ENCODE results near the gene CASZ1. TPM values are rescaled to one million over a fixed set of nuclear protein-coding genes. Genes with fewer than 3 reads are reported as not detected.

The CASZ1 gene
- total RNA-seq, 1 donor from 2014 or later: 57.8 TPM

DNA sequence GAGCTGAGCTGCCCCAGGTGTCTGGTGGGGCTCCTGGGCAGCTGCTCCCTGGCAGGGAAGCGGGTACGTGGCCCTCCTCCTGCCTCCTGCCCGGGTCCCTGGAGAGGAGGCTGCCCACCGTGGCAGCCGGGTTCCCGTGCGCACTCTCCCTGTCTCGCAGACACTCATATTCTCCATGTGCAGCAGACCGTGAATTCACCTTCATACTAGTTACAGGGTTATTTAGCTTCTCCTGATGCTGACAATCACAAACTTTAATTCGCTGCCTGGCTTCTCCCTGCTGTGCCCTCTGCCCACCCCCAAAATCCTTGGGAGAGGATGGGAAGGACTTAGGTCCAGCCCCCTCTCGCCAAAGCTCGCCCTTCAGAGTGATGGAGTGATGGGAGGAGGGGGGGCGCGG lies 95.3 kb downstream of the CASZ1 start:
- DNase-seq (no peak), ATAC-seq (no peak)
- intact Hi-C loops (cut with micrococcal nuclease): no loop called here

DNA sequence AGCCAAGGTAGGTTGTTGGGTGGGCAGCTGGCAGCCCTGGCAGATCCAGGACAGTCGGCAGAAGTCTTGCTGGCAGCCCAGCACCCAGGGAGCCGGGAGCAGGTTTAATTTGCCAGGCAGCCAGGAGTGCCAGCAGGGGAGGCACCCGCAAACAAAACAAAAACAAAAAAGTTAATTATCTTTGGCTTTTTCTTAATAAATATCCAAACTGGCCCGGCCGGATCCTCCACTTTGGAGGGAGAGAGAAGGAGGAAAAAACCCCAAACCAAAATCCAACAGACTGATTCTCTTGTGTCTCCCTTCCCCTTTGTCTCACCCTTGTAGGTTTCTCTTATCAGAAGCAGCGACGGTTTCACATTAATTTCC lies 97.0 kb downstream of the CASZ1 start:
- no peak for ATAC-seq
- DNase-seq: no peak
- intact Hi-C loops (cut with micrococcal nuclease): no loop called here

DNA sequence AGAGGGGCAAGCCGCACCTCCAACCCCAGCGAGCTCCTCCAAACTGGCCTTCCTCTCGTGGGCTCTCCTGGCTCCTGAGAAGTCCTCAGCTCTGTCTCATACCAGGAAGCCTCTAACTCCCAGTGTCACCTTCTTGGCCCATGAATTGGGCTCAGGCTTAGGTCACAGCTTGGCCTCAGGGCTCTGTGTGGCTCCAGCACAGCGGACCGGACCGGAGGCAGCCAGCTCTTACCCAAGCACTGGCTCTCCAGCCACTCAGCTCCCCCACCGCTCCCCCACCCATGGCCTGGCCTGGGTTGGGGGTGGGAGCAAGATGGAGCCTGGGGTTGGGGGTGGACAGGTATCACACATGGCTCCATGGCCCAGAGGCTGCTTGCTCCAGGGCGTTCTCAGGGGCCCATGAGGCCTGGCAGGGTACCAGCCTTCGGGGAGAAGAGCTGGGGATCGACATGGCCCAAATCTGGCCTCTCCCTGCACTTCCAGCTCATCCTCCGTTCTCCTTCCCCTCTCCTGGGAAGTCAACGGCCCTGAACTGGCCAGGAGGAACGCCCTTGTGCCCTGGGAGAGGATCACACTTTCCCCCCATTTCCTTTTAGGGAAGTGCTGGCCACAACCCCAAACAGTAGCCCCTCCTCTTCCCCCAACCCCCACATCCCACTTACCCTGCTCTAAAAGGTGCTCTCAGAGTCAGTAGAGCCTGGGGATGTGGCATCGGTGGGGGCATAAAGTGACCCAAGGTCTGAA lies 97.5 kb downstream of the CASZ1 start:
- intact Hi-C loops (cut with micrococcal nuclease): no loop called here
- DNase-seq (no peak), ATAC-seq (no peak)

DNA sequence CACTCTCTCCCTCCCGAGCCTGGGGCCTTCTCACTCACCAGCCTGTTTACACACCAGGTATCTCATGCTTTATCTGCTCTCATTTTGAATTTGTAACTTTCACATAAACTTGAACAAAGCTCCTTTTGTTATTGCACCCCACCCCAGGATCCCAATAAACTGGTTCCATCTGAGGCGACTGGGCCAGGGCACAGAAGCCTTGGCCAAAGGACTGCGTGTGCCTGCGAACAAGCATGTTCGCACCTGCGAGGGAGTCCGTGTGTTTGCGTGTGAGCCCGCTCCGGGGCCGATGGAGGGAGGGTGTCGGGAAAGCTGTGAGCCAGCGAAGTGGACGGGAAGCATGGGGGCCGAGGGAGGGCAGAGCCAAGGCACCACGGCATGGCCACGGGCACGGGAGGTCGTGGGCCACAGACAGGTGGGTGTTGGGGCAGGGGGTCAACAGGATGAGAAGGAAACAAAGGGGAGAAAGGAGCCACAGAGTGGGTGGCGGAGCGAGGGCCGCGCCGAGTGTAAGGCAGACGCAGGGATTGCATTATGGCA lies 98.8 kb downstream of the CASZ1 start:
- DNase-seq: no peak
- intact Hi-C loops (cut with micrococcal nuclease): no loop called here
- no peak for ATAC-seq

DNA sequence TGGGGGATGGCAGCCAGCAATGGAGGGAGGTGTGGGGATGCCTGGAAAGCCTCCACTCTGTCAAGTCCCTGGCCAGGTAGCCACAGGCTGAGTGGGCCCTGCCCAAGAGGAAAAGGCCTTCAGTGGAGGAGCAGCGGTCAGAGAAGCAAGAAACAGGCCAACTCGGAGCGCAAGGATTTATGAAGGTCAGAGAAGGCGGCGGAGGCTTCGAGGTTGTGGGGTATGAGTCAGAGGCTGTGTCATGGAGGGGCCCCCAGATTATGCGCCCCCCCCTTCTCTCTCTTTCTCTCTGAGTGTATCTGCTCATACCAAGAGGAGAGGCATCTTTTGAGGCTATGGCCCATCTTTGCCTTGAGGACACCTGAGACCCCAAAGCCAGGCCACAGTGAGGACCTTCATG lies 99.5 kb downstream of the CASZ1 start:
- intact Hi-C loops (cut with micrococcal nuclease): no loop called here
- ATAC-seq: no peak
- no peak for DNase-seq

DNA sequence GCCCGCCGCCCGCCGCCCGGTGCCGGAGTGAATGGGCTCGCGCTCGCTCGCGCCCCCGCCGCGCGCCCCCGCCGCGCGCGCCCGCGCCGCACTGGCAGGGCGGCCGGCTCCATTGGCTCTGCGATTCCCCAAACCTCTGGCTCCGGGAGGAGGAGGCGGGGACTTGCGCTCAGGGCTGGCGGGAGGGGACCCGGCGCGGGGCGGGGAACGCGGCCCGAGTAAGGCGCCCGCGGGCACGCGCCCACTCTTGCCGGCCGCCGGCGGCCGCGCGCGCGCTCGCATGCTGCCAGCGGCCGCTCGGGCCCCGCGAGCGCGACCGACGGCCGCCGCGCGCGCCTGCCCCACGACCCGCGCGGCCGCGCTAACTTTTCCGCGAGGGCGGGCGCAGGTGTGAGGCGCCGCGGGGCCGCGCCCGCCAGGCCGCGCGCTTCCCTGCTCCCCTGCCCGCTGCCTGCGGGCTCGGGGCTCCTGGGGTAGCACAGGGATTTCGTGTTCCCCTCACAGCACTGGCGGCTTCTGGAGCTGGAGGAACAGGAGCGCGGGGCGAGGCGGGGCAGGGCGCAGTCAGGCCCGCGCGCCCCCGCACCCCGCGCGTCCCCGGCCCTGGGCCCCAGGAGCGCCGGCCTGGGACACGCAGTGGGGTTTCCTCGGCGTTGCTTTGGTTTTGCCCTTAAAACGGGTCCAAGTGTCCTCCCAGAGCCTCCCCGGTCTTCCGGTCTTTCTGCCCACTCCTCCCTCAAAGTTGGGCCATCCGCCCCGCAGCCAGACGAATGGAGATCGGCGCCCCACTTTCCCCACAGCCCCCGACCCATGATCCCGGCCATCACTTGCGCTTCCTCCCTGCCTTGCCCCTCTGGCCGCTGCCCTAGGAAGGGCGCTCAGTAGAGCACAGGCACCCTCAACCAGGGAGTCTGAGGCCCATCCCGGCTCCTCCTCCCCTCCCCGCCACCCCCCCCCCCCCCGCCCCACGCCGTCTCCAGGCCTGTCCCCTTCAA lies 101.5 kb downstream of the CASZ1 start:
- DNase-seq: peak; percentile 95
- intact Hi-C loops (cut with micrococcal nuclease): no loop called here
- peak; percentile 76 for ATAC-seq

DNA sequence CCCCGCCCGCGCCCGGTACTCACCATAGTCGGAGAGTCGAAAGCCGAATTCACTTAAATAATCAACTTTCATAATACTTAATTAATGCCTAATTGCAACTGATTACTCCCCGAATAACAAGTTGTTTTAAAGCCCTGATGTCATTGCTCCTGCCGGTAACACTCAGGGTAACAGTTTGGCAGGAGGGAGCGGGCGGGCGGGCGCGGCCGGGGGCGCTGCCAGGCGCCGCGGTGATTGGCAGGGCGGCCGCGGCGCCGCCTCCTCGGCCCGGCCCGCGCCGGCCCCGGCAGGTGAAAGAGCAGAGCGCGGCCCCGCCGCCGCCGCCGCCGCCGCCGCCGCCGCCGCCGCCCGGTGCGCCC lies 102.2 kb downstream of the CASZ1 start:
- ATAC-seq (peak; percentile 32), DNase-seq (no peak)
- intact Hi-C loops (cut with micrococcal nuclease): no loop called here

DNA sequence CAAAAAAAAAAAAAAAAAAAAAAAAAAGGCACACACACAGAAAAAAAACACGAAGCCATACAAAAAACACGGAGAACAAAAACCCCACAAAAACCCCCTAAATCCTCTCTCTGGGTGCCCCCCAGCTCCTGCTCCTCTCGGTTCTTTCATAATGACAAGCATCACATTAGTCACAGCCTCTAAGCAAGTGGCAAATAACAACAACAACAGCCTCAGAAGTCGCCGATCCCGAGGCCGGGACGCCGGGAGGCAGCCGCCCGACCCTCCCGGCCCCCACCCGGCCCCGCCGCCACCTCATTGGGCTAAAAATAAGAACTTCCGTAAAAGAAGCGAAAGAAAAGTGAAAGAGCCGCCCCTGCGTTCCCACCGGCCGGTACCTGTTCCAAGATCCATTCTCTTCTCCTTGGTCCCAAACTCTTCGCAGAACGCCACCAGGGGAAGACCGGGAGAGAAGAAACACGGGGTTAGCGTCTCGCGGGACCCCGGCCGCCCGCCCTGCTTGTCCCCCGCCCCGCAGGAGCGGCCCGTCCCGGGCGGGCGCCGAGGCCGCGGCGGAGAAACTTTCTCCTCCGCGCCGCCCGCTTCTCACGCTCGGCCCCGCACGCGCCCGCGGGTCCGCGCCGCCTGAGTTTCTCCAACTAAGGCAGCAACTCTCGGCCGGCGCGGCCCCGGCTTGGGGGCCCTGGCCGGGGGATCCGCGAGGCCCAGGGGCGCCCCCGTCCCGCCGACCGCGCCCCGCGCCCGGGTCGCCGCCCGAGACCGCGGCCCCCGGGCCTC lies 102.8 kb downstream of the CASZ1 start:
- peak; percentile 56 for DNase-seq
- no peak for ATAC-seq
- intact Hi-C loops (cut with micrococcal nuclease): no loop called here

DNA sequence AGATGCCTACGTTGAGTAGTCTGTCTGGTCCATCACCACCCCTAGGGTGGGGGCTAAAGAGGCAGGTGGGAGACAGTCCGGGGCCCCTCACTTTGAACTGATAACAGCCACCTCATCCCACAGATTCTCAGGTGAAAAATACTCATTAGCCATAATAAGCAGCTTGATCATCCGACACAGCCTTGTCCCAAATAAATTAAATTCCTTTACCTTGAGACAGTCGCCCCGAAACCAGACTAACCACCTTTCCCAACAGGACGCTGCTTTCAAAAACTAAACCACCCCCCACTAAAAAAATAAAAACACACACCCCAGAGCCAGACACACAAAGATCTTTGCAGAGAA lies 103.3 kb downstream of the CASZ1 start:
- DNase-seq (no peak), ATAC-seq (no peak)
- intact Hi-C loops (cut with micrococcal nuclease): no loop called here

DNA sequence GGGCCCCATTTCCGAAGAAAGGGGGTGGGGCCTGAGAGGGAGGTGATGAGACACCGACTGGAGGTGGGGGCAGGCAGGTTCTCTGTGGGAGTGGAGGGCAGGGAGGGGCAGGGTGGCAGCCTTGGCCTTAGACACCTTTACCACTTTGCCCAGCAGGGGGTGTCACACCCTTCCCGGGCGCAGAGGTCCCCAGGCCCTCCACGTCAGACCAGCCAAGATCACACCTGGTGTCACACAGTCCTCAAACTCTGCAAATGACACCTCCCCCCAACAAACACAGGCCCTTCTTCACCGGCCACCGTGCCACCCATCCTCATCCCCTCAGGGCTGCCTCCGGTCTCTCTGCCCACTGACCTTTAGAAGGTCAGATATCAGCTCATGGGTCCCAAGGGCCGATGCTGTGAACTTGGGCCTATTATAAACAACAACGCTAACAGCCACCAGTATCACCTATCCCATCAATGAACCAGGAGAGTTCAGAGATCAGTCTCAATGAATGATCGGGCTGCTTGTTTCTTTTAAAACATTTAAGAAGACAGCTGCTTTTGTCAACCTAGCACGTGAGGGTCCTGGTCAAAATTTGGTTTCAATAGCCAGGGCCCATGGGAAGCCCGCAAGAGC lies 103.9 kb downstream of the CASZ1 start:
- ATAC-seq (peak; percentile 31), DNase-seq (no peak)
- intact Hi-C loops (cut with micrococcal nuclease): no loop called here

DNA sequence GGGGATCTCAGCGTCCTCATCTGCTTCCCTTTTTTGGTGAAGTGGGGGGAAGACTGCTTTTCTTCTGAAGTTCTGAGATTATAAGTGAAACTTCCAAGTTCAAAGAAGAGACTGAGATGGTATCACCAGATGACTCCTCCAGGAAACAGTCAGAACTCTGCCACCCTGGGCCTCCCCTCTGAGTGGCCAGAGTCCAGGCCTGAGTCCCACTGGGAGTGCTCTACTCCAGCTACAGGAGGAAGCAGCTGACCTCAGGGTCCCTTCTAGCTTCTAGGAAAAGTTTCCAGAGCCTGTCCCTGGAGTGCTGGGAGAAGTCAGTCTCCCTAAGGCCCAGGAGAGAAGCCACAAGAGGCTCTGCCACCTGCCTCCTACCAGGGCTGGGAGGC lies 104.7 kb downstream of the CASZ1 start:
- intact Hi-C loops (cut with micrococcal nuclease): no loop called here
- DNase-seq: no peak
- no peak for ATAC-seq

DNA sequence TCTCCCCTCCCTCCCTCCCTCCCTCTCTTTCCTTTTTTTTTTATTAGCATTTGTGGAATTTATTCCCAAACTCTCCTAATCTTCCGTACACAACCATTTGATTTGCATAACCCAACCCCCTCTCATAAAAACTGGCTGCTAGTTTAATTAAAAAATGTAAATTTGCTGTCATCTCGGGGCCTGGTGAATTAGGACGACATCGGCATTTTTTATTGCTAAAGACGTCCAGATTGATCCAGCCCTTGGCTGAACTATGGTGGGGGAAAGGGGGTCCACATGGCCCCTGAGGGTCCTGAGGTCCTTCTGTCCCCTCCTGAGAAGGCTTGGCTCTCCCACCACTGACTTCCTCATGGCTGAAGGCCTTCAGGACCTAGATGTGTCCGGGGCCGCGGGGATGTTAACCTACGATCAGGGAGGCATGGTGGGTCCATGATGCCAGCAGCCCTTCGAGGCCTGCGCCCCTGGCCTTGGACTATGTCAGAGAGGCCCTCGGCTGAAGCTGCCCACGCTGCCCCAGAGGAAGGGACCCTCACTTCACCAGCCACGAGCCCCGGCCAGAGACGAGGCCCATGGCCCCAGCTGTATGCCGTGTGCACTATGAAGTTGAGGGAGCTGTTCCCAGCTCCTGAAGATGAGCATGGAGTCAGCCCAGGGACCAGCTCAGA lies 105.2 kb downstream of the CASZ1 start:
- intact Hi-C loops (cut with micrococcal nuclease): no loop called here
- ATAC-seq (no peak), DNase-seq (no peak)

DNA sequence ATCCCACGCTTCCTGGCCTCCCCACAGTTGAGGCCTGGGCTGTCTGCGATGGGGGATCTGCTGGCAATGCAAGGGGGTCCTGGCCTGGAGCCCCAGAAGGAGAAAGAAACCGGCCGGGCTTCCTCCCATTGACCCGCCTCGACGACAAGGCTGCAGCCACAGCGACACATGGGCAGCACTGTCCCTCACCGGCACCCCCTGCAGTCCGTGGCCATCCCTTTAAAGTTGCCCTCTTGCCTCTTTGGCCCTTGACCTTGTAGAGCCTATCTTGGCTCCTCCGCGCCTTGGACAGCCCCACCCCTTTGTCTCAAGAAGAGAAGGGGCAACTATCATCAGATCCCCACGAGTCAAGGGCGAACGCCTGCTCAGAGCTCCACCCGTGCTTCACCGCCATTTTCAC lies 106.0 kb downstream of the CASZ1 start:
- intact Hi-C loops (cut with micrococcal nuclease): no loop called here
- ATAC-seq (no peak), DNase-seq (no peak)

DNA sequence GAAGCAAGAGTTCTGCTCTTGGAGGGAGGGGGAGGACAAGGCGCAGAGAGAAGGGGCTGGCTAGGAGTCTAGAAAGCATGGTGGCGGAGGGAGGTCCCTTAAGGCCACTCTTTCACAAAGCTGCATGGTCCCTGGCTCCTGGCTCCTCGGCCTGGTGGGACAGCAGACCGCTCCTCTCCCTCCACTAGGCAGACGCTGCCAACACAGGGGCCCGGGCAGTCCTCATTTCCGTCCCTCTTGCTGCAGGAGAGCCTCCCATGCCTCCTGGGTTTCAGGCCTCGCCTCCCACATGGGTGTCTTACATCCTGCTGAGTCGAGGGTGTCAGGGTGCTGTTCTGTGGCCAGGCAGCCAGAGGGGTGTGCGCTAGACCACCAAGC lies 108.0 kb downstream of the CASZ1 start:
- no peak for ATAC-seq
- DNase-seq: no peak
- intact Hi-C loops (cut with micrococcal nuclease): no loop called here

DNA sequence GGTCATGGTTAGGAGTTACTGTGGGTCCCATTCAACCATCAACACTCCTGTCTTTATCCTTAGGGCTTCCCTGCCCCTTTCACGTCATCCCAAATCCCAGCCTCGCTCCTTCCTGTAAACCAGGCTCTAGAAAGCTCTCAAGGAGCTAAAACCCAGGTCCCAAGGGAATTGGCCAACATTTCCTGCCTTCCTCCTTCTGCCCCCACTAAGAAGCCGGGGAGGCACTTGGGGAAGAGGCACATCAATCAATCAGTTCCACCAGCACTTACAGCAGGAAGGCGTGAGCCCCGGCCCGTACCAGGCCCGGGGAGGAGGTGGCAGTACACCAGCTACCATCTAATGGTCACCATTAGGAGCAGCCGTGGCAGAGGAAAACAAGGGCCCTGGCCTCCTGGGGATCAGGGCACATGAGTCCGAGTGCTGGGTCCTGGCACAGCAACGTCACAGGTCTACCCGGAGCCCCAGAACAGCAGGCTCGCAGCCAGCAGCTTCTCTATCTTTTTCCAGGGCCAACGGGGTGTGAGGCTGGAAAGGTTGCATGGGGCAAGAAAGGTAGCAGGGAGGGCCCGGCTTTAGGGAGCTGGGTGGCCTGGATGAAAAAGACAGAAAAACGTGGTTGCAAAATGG lies 108.6 kb downstream of the CASZ1 start:
- peak; percentile 20 for ATAC-seq

DNA sequence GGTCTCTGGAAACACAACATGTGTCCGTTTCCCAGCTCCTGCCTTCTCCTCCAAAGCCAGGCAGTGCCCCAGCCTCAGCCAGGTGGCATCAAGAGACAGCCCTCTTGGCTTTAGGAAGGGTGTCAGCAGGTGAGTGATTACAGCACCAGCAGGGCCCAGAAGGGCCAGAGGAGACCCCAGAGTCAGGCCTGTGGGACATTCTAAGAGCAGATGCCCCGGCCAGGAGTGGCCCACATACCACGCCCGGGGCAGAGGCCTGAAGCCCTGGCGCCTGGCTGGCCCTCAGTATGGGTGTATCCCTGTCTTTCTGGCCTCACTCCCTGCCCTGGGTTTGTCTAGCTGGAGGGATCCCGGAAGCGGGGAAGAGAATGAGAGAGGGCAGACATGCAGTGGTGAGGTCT lies 109.2 kb downstream of the CASZ1 start:
- DNase-seq (no peak), ATAC-seq (peak; percentile 30)
- intact Hi-C loops (cut with micrococcal nuclease): no loop called here

More for the DNA sequence above, 108.6 kb downstream of the CASZ1 start:
- peak; percentile 59 for DNase-seq
- intact Hi-C loops (cut with micrococcal nuclease): no loop called here

DNA sequence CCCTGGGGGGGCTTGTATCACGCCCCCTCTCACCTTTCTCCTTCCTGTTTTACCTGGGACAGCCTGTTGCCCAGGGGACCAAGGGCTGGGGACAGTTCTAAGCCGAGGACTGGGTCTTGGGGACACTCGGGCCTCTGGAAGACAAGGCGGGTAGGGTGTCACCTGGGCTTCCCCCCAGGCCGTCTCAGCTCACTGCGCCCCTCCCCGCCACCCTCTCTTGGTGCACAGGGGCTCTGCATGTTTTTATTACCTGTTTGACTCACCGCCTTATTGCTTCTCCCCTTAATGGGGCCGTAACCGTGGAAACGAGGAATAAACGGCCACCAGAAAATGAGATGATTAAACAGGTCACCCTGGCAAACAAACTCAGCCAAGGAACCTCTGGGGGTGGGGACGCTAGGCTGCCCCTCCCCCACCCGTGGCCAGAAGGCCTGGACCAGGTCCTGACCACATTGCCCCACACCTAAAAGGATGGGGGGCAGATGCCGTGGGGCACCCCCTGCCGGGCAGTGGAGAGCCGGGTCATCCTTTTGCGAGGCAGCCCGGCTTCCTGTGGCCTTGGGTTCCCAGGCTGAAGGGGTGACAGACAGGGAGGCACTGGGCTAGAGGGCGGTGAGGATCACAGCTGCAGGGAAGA lies 109.9 kb downstream of the CASZ1 start:
- intact Hi-C loops (cut with micrococcal nuclease): no loop called here
- DNase-seq (no peak), ATAC-seq (peak; percentile 1)
